WTC11 (cell line): Measurements from ENCODE around the gene MYO1A.

ENCODE experiments used
- CREB1 ChIP-seq: sonication (generic); formaldehyde crosslinking; IDR thresholded peaks from 2 replicates; pipeline ENCODE4 v1.8.0; 2023; ENCODE audit warnings: mild to moderate bottlenecking, missing genetic modification reagents
- CREM ChIP-seq: sonication (generic); formaldehyde crosslinking; IDR thresholded peaks from 2 replicates; pipeline ENCODE4 v1.8.1; 2022; ENCODE audit warnings: mild to moderate bottlenecking, missing genetic modification reagents, moderate library complexity
- CTCF ChIP-seq: fragments of 200-600 bp; IDR thresholded peaks from 2 replicates; pipeline ENCODE4 v1.8.0; 2022; ENCODE audit warnings: antibody characterized with exemption
- ESRRA ChIP-seq: sonication (generic); formaldehyde crosslinking; IDR thresholded peaks from 2 replicates; pipeline ENCODE4 v1.8.1; 2022; ENCODE audit warnings: mild to moderate bottlenecking, missing genetic modification reagents, borderline replicate concordance
- GABPB1 ChIP-seq: sonication (generic); formaldehyde crosslinking; IDR thresholded peaks from 2 replicates; pipeline ENCODE4 v1.8.1; 2023; ENCODE audit warnings: mild to moderate bottlenecking, missing genetic modification reagents
- JUN ChIP-seq: sonication (generic); formaldehyde crosslinking; IDR thresholded peaks from 2 replicates; pipeline ENCODE4 v1.8.0; 2023; ENCODE audit warnings: mild to moderate bottlenecking, missing genetic modification reagents
- NR3C1 ChIP-seq: sonication (generic); formaldehyde crosslinking; conservative IDR thresholded peaks from 2 replicates; pipeline ENCODE4 v1.8.1; 2023; ENCODE audit warnings: low read depth, mild to moderate bottlenecking, missing genetic modification reagents
- SP1 ChIP-seq: sonication (generic); formaldehyde crosslinking; conservative IDR thresholded peaks from 2 replicates; pipeline ENCODE4 v1.8.1; 2022; ENCODE audit warnings: missing genetic modification reagents
- TEAD4 ChIP-seq: sonication (generic); formaldehyde crosslinking; IDR thresholded peaks from 2 replicates; pipeline ENCODE4 v1.8.0; 2022; ENCODE audit warnings: mild to moderate bottlenecking, missing genetic modification reagents
- ZNF219 ChIP-seq: sonication (generic); formaldehyde crosslinking; IDR thresholded peaks from 2 replicates; pipeline ENCODE4 v1.8.0; 2023; ENCODE audit warnings: missing genetic modification reagents, mild to moderate bottlenecking, borderline replicate concordance

DNA sequence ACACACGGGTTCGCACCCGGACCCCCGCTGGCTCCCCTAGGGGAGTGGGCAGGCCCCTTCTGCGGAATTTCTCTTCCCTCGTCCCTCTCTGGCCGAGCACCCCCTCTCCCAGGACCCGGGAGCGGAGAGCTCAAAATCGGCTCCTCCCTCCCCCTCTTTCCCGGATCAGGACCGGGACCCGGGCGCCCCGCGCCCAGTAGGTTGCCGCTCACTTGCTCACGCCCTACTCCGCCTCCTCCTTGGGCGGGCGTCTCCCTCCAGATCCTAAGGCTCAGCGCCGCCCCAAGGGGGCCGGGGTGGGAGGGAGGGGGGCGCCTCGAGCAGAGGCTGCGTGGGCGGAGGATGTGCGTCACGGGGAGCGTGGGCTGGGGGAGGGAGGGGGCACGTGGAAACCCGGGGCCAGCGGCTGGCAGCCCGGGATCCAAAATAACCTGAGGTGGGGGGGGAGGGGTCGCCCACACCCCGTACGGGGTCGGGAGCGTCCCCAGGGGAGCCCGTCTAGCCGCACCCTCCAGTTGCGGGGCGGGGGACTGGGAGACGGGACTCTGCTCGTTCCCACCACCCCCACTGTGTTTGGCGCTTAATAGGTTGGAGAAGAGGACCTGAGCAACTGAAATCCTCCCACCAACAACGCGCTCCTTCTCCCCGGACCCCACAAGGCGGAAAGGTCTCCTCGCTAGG is 37.2 kb upstream of the MYO1A start:
- TF ChIP-seq CTCF: no peak
- no peak for TF ChIP-seq SP1 (CRISPR knock-in tag)
- no peak for TF ChIP-seq CREB1 (CRISPR knock-in tag)
- no peak for TF ChIP-seq JUN (CRISPR knock-in tag)
- no peak for TF ChIP-seq GABPB1 (CRISPR knock-in tag)
- no peak for TF ChIP-seq ESRRA (CRISPR knock-in tag)
- no peak for TF ChIP-seq TEAD4 (CRISPR knock-in tag)
- no peak for TF ChIP-seq ZNF219
- TF ChIP-seq NR3C1 (CRISPR knock-in tag): no peak
- TF ChIP-seq CREM: no peak
